HT-29 (cell line): ENCODE results near the gene PNPLA3. TPM values are rescaled to one million over a fixed set of nuclear protein-coding genes. Genes with fewer than 3 reads are reported as not detected.
"Not testable (repeated sequence)": the region's sequence is repeated elsewhere in the genome, so short reads cannot be mapped to it uniquely, and the experiment has no call there.

Source experiments
- DNase-seq: peaks from one replicate; pipeline ENCODE4 v3.0.0-alpha.2; 2015; ENCODE audit warnings: low spot score
- total RNA-seq: library from RNA; depleted of rRNA; stranded (reverse); fragments of >200 nt; shearing (Covaris generic); gene quantifications from 2 replicates; pipeline ENCODE4 v1.2.3, GENCODE V29; 2014

The PNPLA3 gene
- total RNA-seq, 1 experiment from 2014 or later = 0.15 TPM

- no peak for DNase-seq
These were observed 33.7 kb upstream of the PNPLA3 start for GRCh38 chr22:43889860-43890253.

- DNase-seq = no peak
These were observed 32.7 kb upstream of the PNPLA3 start for GRCh38 chr22:43890901-43891331.

- no peak for DNase-seq
These were observed 32.0 kb upstream of the PNPLA3 start, which contains the start of gene PNPLA5 for GRCh38 chr22:43891360-43892182. TSS of gene PNPLA5 (minus strand) at chr22:43892013. CDS start at chr22:43891880, 133 bp downstream.

GRCh38 chr22:43892183-43892894 is 31.3 kb upstream of the PNPLA3 start:
- no peak for DNase-seq

- DNase-seq = no peak
These were observed 30.3 kb upstream of the PNPLA3 start for GRCh38 chr22:43893266-43893665.

GRCh38 chr22:43894122-43894521 is 29.5 kb upstream of the PNPLA3 start:
- no peak for DNase-seq

GRCh38 chr22:43895986-43896645 is 27.5 kb upstream of the PNPLA3 start:
- no peak for DNase-seq

GRCh38 chr22:43897751-43898261 is 25.8 kb upstream of the PNPLA3 start:
- no peak for DNase-seq

GRCh38 chr22:43900206-43900605 is 23.4 kb upstream of the PNPLA3 start:
- DNase-seq = no peak

- no peak for DNase-seq
These were observed 21.5 kb upstream of the PNPLA3 start for GRCh38 chr22:43901976-43902643.

- not testable (repeated sequence) for DNase-seq
These were observed 20.6 kb upstream of the PNPLA3 start for GRCh38 chr22:43903033-43903432.

- not testable (repeated sequence) for DNase-seq
These were observed 19.2 kb upstream of the PNPLA3 start for GRCh38 chr22:43904412-43904811.

GRCh38 chr22:43905681-43906080 is 17.9 kb upstream of the PNPLA3 start:
- DNase-seq = no peak

GRCh38 chr22:43909708-43910107 is 13.9 kb upstream of the PNPLA3 start:
- no peak for DNase-seq

- no peak for DNase-seq
These were observed 13.4 kb upstream of the PNPLA3 start for GRCh38 chr22:43910178-43910695.

- DNase-seq = no peak
These were observed 12.3 kb upstream of the PNPLA3 start for GRCh38 chr22:43911351-43911750.

GRCh38 chr22:43917521-43917920 is 6.1 kb upstream of the PNPLA3 start:
- no peak for DNase-seq

- DNase-seq = no peak
These were observed 4.3 kb upstream of the PNPLA3 start for GRCh38 chr22:43919106-43919973.

- DNase-seq = peak; percentile 42
These were observed 2.2 kb upstream of the PNPLA3 start for GRCh38 chr22:43921370-43921769.

- no peak for DNase-seq
These were observed 1.5 kb upstream of the PNPLA3 start for GRCh38 chr22:43922123-43922522.
